Esophagus muscularis mucosa (tissue), 4 donors: ENCODE results near the gene BMPR1A. TPM values are rescaled to one million over a fixed set of nuclear protein-coding genes. Genes with fewer than 3 reads are reported as not detected.

ENCODE experiments used
- DNase-seq: peaks from one replicate; pipeline ENCODE4 v3.0.0-alpha.2; 2017; ENCODE audit errors: extremely low spot score
- H3K27ac ChIP-seq, 4 donors: fragments of 200-600 bp; sonication (generic); replicated peaks in 1 of 4; 1 replicate in 3 of 4; 2 replicates in 1 of 4; pipeline ENCODE4 v1.5.1; 2016 to 2019; ENCODE audit warnings: mild to moderate bottlenecking in 1 of 4
- H3K27me3 ChIP-seq, 4 donors: fragments of 200-600 bp; sonication (generic); one replicate each; pipeline versions ENCODE4 v1.5.1 to v1.6.0; 2016 to 2019
- H3K36me3 ChIP-seq, 4 donors: fragments of 200-600 bp; sonication (generic); one replicate each; pipeline ENCODE4 v1.5.1; 2016 to 2019
- H3K4me1 ChIP-seq, 4 donors: fragments of 200-600 bp; sonication (generic); one replicate each; pipeline ENCODE4 v1.5.1; 2016 to 2019
- H3K4me3 ChIP-seq, 4 donors: fragments of 200-600 bp; sonication (generic); 1 replicate in 2 of 4; 2 replicates in 2 of 4; pipeline ENCODE4 v1.5.1; 2016 to 2019; ENCODE audit warnings: mild to moderate bottlenecking in 4 of 4, moderate library complexity in 1 of 4
- H3K9me3 ChIP-seq, 4 donors: fragments of 200-600 bp; sonication (generic); 1 replicate in 3 of 4; 2 replicates in 1 of 4; pipeline ENCODE4 v1.5.1; 2016 to 2019
- EP300 ChIP-seq: sonication (generic); formaldehyde crosslinking; IDR thresholded peaks from one replicate; pipeline ENCODE4 v1.6.1; 2017; ENCODE audit warnings: antibody characterized with exemption
- POLR2A ChIP-seq: fragments of 450-650 bp; IDR thresholded peaks from one replicate; pipeline ENCODE4 v1.6.1; 2017; ENCODE audit warnings: antibody characterized with exemption, moderate library complexity, mild to moderate bottlenecking, low read depth
- POLR2AphosphoS5 ChIP-seq, 2 donors: sonication (generic); formaldehyde crosslinking; IDR thresholded peaks; one replicate each; pipeline ENCODE4 v1.6.1; 2017; ENCODE audit warnings: antibody characterized with exemption in 2 of 2
- WGBS: methylation state at CpG from one replicate; pipeline ENCODE4 v1.1.5; 2018; 5-methylcytosine and 5-hydroxymethylcytosine counted together
- intact Hi-C: fragments of 100-400 bp; cut with DNase I; formaldehyde crosslinking; loops from one replicate; pipeline ENCODE4 v1.15.1; 2023
- total RNA-seq, 4 donors: library from RNA; depleted of rRNA; stranded (reverse); fragments of >200 nt; gene quantifications; one replicate each; pipeline versions ENCODE4 v1.1.0 to v1.2.1, GENCODE V29; 2016
- TF ChIP-seq, protein P1 (sequence below), 3 experiments: fragments of 200-600 bp in 2 of 3; fragments of 450-650 bp in 1 of 3; sonication (generic) in 2 of 3; IDR thresholded peaks; one replicate each; pipeline ENCODE4 v1.5.1; 2017 to 2019; ENCODE audit warnings: antibody characterized with exemption in 3 of 3, mild to moderate bottlenecking in 2 of 3, moderate library complexity in 1 of 3

BMPR1A gene
- total RNA-seq, 4 donors from 2014 or later: 66.1 to 110 (median 90.5) TPM

DNA sequence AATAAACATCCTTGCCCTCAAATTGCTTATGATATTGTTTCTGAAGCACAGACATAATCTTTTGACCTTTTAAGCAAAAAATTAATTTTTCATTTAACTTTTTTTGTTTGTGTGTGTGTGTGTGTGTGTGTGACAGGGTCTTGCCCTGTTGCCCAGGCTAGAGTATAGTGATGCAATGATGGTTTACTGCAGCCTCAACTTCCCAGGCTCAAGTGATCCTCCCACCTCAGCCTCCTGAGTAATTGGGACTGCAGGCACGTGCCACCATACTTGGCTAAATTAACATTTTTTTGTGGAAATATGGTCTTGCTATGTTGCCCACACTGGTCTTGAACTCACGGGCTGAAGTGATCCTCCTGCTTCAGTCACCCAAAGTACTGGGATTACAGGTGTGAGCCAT is 68.9 kb downstream of the BMPR1A start:
- H3K4me1 ChIP-seq: peaks cover 32 to 84% (median 79%) of the 10 kb centered on the region in 4 donors
- H3K36me3 ChIP-seq: no peaks in the 10 kb centered on the region
- WGBS: 79% methylated on average over 2 of the region's 2 CpGs
- no peak overlapping the region for H3K4me3 ChIP-seq
- no peak for DNase-seq
- intact Hi-C loops: no loop called here
- no peaks in the 10 kb centered on the region for H3K9me3 ChIP-seq
- no peaks in the 10 kb centered on the region for H3K27me3 ChIP-seq
- no peak overlapping the region for H3K27ac ChIP-seq
- no peak for TF ChIP-seq POLR2AphosphoS5 (IDR thresholded peaks at IDR 0.05)
- TF ChIP-seq, protein P1, sequence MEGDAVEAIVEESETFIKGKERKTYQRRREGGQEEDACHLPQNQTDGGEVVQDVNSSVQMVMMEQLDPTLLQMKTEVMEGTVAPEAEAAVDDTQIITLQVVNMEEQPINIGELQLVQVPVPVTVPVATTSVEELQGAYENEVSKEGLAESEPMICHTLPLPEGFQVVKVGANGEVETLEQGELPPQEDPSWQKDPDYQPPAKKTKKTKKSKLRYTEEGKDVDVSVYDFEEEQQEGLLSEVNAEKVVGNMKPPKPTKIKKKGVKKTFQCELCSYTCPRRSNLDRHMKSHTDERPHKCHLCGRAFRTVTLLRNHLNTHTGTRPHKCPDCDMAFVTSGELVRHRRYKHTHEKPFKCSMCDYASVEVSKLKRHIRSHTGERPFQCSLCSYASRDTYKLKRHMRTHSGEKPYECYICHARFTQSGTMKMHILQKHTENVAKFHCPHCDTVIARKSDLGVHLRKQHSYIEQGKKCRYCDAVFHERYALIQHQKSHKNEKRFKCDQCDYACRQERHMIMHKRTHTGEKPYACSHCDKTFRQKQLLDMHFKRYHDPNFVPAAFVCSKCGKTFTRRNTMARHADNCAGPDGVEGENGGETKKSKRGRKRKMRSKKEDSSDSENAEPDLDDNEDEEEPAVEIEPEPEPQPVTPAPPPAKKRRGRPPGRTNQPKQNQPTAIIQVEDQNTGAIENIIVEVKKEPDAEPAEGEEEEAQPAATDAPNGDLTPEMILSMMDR (IDR thresholded peaks at IDR 0.05): no peak

DNA sequence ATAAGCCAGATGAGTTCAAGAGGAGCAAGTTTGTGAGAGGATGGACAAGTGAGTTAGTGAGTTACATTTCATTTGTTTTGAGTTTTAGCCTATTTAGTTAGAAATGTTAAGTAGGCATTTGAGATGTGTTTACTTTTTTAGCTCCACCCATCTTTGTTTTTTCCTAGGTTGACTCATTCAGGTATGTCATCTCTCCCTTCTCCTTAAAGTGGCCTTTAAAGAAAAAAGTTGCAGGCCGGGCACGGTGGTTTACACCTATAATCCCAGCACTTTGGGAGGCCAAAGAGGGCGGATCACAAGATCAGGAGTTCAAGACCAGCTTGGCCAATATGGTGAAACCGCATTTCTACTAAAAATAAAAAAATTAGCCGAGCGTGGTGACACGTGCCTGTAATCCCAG is 71.2 kb downstream of the BMPR1A start:
- no peak for DNase-seq
- H3K4me1 ChIP-seq: peaks cover 21 to 81% (median 79%) of the 10 kb centered on the region in 4 donors
- no peak overlapping the region for H3K4me3 ChIP-seq
- intact Hi-C loops: no loop called here
- H3K9me3 ChIP-seq: no peaks in the 10 kb centered on the region
- TF ChIP-seq POLR2A: no peak
- TF ChIP-seq, protein P1 (IDR thresholded peaks at IDR 0.05): no peak
- no peak for TF ChIP-seq EP300
- TF ChIP-seq POLR2AphosphoS5 (IDR thresholded peaks at IDR 0.05): no peak
- no peak overlapping the region for H3K27ac ChIP-seq
- WGBS: 95% methylated on average over 7 of the region's 7 CpGs
- no peaks in the 10 kb centered on the region for H3K27me3 ChIP-seq
- H3K36me3 ChIP-seq: no peaks in the 10 kb centered on the region

DNA sequence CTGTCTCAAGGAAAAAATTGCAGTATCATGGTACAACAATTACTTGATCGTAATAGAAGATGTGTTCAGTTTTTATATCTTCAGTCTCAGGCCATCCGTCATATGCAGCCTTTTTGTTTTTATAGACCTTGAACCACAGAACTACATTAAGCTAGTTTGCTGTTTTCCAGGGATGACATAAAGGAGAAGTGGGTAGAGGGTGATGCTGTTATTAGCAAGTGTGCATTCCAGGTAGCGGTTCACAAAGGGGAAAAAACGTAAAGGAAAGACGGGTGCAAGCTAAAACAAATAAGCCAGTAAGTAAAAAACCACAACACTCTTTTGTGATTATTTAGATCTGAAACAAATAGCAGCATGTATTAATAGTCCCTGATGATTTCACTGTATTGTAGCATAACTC is 71.7 kb downstream of the BMPR1A start:
- 71% methylated on average over 5 of the region's 5 CpGs for WGBS
- no peak for DNase-seq

GRCh38 chr10:86829472-86829871 is 73.1 kb downstream of the BMPR1A start:
- Histone ChIP-seq H3K4me3 (no peak overlapping the region), H3K27ac (peak overlapping the region; percentile 41 to 68 (median 55)), H3K4me1 (peaks cover 27 to 81% (median 78%) of the 10 kb centered on the region in 4 donors), H3K36me3 (no peaks in the 10 kb centered on the region), H3K9me3 (no peaks in the 10 kb centered on the region), H3K27me3 (no peaks in the 10 kb centered on the region)
- WGBS: 31% methylated on average over 2 of the region's 2 CpGs
- intact Hi-C loops: no loop called here
- DNase-seq: no peak
- TF ChIP-seq, protein P1 (IDR thresholded peaks at IDR 0.05): no peak
- TF ChIP-seq POLR2AphosphoS5 (IDR thresholded peaks at IDR 0.05): peak in 1 of 2 donors; percentile 24

More for the DNA sequence above, 71.7 kb downstream of the BMPR1A start:
- Histone ChIP-seq H3K27me3 (no peaks in the 10 kb centered on the region), H3K36me3 (no peaks in the 10 kb centered on the region), H3K9me3 (no peaks in the 10 kb centered on the region), H3K27ac (peak overlapping the region in 1 of 4 donors; percentile 46), H3K4me1 (peaks cover 21 to 81% (median 78%) of the 10 kb centered on the region in 4 donors), H3K4me3 (no peak overlapping the region)
- TF ChIP-seq, protein P1 (IDR thresholded peaks at IDR 0.05): no peak
- TF ChIP-seq POLR2A (no peak), POLR2AphosphoS5 (IDR thresholded peaks at IDR 0.05) (no peak), EP300 (no peak)
- intact Hi-C loops: no loop called here

DNA sequence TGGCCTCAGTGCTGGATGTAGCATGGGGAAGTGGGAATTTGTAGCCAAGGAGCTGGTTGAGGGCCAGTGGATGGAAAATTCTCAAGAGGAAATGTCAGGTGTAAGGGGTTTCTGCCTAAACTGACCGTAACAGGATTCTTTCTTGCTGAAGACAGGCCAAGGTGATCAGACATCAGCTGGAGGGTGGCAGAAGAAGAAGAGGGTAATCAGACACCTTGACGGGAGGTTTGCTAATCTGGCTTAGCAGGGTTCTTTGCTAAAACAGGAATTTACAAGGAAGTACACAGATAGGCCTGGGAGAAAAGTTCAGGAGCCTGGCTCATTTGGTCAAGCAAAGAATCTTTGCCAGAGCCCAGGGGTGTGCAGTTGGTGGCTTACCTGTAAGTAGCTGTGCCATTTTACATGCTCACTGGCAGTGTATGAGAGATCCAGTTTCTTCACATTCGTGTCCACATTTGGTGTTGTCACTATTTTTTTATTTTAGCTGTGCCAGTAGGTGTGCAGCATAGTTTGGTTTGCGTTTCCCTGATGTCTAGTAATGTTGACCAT is 73.7 kb downstream of the BMPR1A start:
- TF ChIP-seq POLR2AphosphoS5 (IDR thresholded peaks at IDR 0.05): no peak
- TF ChIP-seq, protein P1 (IDR thresholded peaks at IDR 0.05): no peak
- no peaks in the 10 kb centered on the region for H3K9me3 ChIP-seq
- no peaks in the 10 kb centered on the region for H3K36me3 ChIP-seq
- H3K4me3 ChIP-seq: no peak overlapping the region
- H3K27ac ChIP-seq: peak overlapping the region; percentile 41 to 68 (median 55)
- intact Hi-C loops: no loop called here
- WGBS: 49% methylated on average over 4 of the region's 4 CpGs
- H3K4me1 ChIP-seq: peaks cover 31 to 82% (median 79%) of the 10 kb centered on the region in 4 donors
- DNase-seq: no peak
- H3K27me3 ChIP-seq: no peaks in the 10 kb centered on the region
